ENCODE results near the gene PXYLP1. TPM values are rescaled to one million over a fixed set of nuclear protein-coding genes. Genes with fewer than 3 reads are reported as not detected.

The PXYLP1 gene
- total RNA-seq, 1 experiment from 2014 or later = 11.3 TPM

DNA sequence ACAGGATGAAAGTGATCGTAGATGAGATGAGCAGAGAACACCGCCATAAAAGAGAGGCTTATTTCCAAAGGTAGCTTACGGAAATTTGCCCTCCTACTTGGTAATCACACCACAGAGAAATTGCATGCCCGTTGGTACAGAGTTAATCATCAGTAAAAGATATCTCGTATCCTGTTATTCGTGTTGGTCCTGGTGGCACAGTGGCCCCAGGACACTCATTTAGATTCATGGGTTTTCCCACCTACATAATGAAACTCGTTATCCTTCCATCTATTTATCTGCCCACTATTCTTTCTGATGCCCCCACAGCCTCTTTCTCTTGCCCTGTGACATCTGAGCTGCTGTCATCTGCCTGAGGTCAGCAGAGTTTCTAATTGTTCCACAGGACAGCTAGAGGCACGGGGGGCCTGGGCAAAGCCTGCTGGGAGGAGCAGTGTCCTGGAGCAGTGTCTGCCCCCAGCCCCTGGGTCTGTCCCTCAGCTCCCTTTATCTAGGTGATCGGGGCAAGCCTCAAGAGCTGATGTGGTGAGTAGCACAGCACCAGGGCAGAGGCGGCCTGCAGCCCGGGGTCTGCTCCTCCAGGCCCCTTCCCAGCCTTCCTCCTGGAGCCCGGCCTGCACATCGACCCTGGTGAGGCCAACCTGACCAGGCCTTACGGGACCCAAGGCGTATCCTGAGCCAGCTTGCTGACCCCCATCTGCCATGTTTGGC is 42.2 kb downstream of the PXYLP1 start:
- intact Hi-C loops (cut with micrococcal nuclease; ENCODE audit: unreplicated experiment) = no loop called here
- BruUV-seq (replicated peaks) = no TSS peak
- Histone ChIP-seq H3K36me3 (ENCODE audit: insufficient read depth, low read length, poor library complexity, severe bottlenecking) (no peaks in the 10 kb centered on the region), H3K27me3 (replicated peaks; ENCODE audit: insufficient read depth, low read depth, low read length, poor library complexity) (no peaks in the 10 kb centered on the region), H3K4me1 (ENCODE audit: insufficient read depth, low read length, poor library complexity, severe bottlenecking) (no peaks in the 10 kb centered on the region), H3K4me3 (ENCODE audit: low read depth, low read length, poor library complexity, severe bottlenecking) (no peak overlapping the region), H3K9me3 (ENCODE audit: low read depth, low read length, poor library complexity, severe bottlenecking) (no peaks in the 10 kb centered on the region), H3K27ac (ENCODE audit: low read depth, low read length, poor library complexity, severe bottlenecking) (no peak overlapping the region)
- DNase-seq (ENCODE audit: low spot score) = no peak
- ChIA-PET POLR2A (ENCODE audit: low non-redundant PET) (no interaction called here), CTCF (no interaction called here)
- TF ChIP-seq, protein P1, sequence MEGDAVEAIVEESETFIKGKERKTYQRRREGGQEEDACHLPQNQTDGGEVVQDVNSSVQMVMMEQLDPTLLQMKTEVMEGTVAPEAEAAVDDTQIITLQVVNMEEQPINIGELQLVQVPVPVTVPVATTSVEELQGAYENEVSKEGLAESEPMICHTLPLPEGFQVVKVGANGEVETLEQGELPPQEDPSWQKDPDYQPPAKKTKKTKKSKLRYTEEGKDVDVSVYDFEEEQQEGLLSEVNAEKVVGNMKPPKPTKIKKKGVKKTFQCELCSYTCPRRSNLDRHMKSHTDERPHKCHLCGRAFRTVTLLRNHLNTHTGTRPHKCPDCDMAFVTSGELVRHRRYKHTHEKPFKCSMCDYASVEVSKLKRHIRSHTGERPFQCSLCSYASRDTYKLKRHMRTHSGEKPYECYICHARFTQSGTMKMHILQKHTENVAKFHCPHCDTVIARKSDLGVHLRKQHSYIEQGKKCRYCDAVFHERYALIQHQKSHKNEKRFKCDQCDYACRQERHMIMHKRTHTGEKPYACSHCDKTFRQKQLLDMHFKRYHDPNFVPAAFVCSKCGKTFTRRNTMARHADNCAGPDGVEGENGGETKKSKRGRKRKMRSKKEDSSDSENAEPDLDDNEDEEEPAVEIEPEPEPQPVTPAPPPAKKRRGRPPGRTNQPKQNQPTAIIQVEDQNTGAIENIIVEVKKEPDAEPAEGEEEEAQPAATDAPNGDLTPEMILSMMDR (conservative IDR thresholded peaks at IDR 0.05; ENCODE audit: low read depth, low read length) = no peak
- no peak for TF ChIP-seq EZH2 (IDR thresholded peaks at IDR 0.05; ENCODE audit: borderline replicate concordance, low read depth, low read length, poor library complexity, severe bottlenecking)

DNA sequence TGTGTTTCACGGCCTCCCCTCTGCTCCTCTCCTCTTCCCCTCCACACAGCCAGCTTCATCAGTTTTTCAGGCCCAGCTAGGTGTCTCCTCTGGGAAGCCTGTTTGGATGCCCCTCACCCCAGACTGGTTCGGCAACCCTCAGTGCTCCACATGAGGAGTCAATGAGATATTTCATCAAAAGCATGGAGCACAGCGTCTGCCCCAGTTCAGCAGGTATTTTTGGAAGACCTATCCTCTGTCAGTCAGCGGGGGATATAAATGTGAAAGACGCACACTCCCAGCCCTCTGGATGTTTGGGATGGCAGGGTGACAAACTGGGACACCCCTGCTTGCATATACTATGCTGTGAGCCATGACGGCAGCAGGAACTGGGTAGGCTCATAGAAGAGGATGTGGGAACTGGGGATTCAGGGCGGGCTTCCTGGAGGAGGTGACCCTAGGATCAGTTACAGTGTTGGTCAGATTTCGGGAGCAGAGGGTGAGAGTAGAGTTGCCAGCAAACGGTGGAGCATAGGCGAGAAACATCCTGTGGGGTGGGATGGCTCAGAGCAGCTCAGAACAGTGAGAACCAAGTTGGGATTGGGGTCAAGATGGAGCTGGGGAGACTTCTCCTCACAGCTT is 42.9 kb downstream of the PXYLP1 start:
- TF ChIP-seq EZH2 (IDR thresholded peaks at IDR 0.05; ENCODE audit: borderline replicate concordance, low read depth, low read length, poor library complexity, severe bottlenecking) = no peak
- TF ChIP-seq, protein P1 (conservative IDR thresholded peaks at IDR 0.05; ENCODE audit: low read depth, low read length) = no peak
- Histone ChIP-seq H3K27ac (ENCODE audit: low read depth, low read length, poor library complexity, severe bottlenecking) (no peak overlapping the region), H3K4me1 (ENCODE audit: insufficient read depth, low read length, poor library complexity, severe bottlenecking) (no peaks in the 10 kb centered on the region), H3K36me3 (ENCODE audit: insufficient read depth, low read length, poor library complexity, severe bottlenecking) (no peaks in the 10 kb centered on the region), H3K9me3 (ENCODE audit: low read depth, low read length, poor library complexity, severe bottlenecking) (no peaks in the 10 kb centered on the region), H3K27me3 (replicated peaks; ENCODE audit: insufficient read depth, low read depth, low read length, poor library complexity) (no peaks in the 10 kb centered on the region), H3K4me3 (ENCODE audit: low read depth, low read length, poor library complexity, severe bottlenecking) (no peak overlapping the region)
- BruUV-seq (replicated peaks) = no TSS peak
- DNase-seq (ENCODE audit: low spot score) = no peak
- ChIA-PET POLR2A (ENCODE audit: low non-redundant PET) (no interaction called here), CTCF (no interaction called here)
- intact Hi-C loops (cut with micrococcal nuclease; ENCODE audit: unreplicated experiment) = no loop called here

DNA sequence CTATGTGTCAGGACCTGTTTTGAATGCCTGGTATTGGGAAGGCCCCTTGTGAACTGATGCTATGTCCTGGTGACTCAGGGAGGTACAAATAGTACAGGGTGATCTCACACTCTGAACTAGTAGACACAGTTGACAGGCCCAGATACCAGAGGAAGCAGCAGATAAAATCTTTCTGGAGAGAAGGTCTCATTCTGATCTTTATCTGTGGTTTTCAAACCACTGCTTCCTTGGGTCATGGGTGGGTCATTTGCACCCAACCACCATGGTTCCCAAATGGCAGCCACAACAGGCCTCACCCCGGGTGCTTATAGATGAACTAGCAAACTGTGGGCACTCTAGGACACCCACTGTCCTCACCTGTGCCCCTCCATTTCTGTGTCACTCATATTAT is 43.4 kb downstream of the PXYLP1 start:
- intact Hi-C loops (cut with micrococcal nuclease; ENCODE audit: unreplicated experiment) = no loop called here
- ChIA-PET CTCF (no interaction called here), POLR2A (ENCODE audit: low non-redundant PET) (no interaction called here)
- H3K36me3 ChIP-seq (ENCODE audit: insufficient read depth, low read length, poor library complexity, severe bottlenecking) = no peaks in the 10 kb centered on the region
- H3K4me3 ChIP-seq (ENCODE audit: low read depth, low read length, poor library complexity, severe bottlenecking) = no peak overlapping the region
- no peak for TF ChIP-seq EZH2 (IDR thresholded peaks at IDR 0.05; ENCODE audit: borderline replicate concordance, low read depth, low read length, poor library complexity, severe bottlenecking)
- TF ChIP-seq, protein P1 (conservative IDR thresholded peaks at IDR 0.05; ENCODE audit: low read depth, low read length) = no peak
- DNase-seq (ENCODE audit: low spot score) = no peak
- H3K27me3 ChIP-seq (replicated peaks; ENCODE audit: insufficient read depth, low read depth, low read length, poor library complexity) = no peaks in the 10 kb centered on the region
- H3K4me1 ChIP-seq (ENCODE audit: insufficient read depth, low read length, poor library complexity, severe bottlenecking) = no peaks in the 10 kb centered on the region
- no peaks in the 10 kb centered on the region for H3K9me3 ChIP-seq (ENCODE audit: low read depth, low read length, poor library complexity, severe bottlenecking)
- BruUV-seq (replicated peaks) = no TSS peak
- no peak overlapping the region for H3K27ac ChIP-seq (ENCODE audit: low read depth, low read length, poor library complexity, severe bottlenecking)

Data from A673 (cell line).